ENCODE data around the gene KRTAP10-3.

KRTAP10-3 gene

GRCh38 chr21:44571844-44572782 is 13.5 kb upstream of the KRTAP10-3 start:
- TF ChIP-seq CTCF (IDR thresholded peaks at IDR 0.05; ENCODE audit: control insufficient read depth, insufficient read depth, low read depth, low read length, missing control alignments) = no peak
- H3K4me3 ChIP-seq (ENCODE audit: control insufficient read depth, low read depth, low read length) = no peak overlapping the region
- DNase-seq (ENCODE audit: low read depth) = no peak

- no peak overlapping the region for H3K4me3 ChIP-seq (ENCODE audit: control insufficient read depth, low read depth, low read length)
- TF ChIP-seq CTCF (IDR thresholded peaks at IDR 0.05; ENCODE audit: control insufficient read depth, insufficient read depth, low read depth, low read length, missing control alignments) = no peak
- no peak for DNase-seq (ENCODE audit: low read depth)
These were observed 12.7 kb upstream of the KRTAP10-3 start for GRCh38 chr21:44571296-44571695.

- no peak overlapping the region for H3K4me3 ChIP-seq (ENCODE audit: control insufficient read depth, low read depth, low read length)
These were observed 11.4 kb upstream of the KRTAP10-3 start for GRCh38 chr21:44569861-44570517.

GRCh38 chr21:44568667-44569556 is 10.3 kb upstream of the KRTAP10-3 start:
- TF ChIP-seq CTCF (IDR thresholded peaks at IDR 0.05; ENCODE audit: control insufficient read depth, insufficient read depth, low read depth, low read length, missing control alignments) = no peak
- H3K4me3 ChIP-seq (ENCODE audit: control insufficient read depth, low read depth, low read length) = no peak overlapping the region
- no peak for DNase-seq (ENCODE audit: low read depth)

More at GRCh38 chr21:44569861-44570517, 11.4 kb upstream of the KRTAP10-3 start:
- no peak for DNase-seq (ENCODE audit: low read depth)
- no peak for TF ChIP-seq CTCF (IDR thresholded peaks at IDR 0.05; ENCODE audit: control insufficient read depth, insufficient read depth, low read depth, low read length, missing control alignments)

GRCh38 chr21:44568261-44568660 is 9.7 kb upstream of the KRTAP10-3 start:
- DNase-seq (ENCODE audit: low read depth) = no peak
- H3K4me3 ChIP-seq (ENCODE audit: control insufficient read depth, low read depth, low read length) = no peak overlapping the region
- TF ChIP-seq CTCF (IDR thresholded peaks at IDR 0.05; ENCODE audit: control insufficient read depth, insufficient read depth, low read depth, low read length, missing control alignments) = no peak

Data from AG09309 (cell line).